WTC11 (cell line): ENCODE data around the gene ARHGAP22. TPM values are rescaled to one million over a fixed set of nuclear protein-coding genes. Genes with fewer than 3 reads are reported as not detected.

Experiments used
- ATAC-seq: fragments of 200-7000 bp; cut with Tn5 transposase; 2 replicates; pipeline ENCODE4 v1.10.0; 2021; ENCODE audit warnings: mild to moderate bottlenecking, moderate library complexity
- CTCF ChIA-PET: fragments of 300-600 bp; sonication (Branson Sonifier 250); formaldehyde crosslinking; loops from one replicate; lab custom pipeline; 2021; ENCODE audit warnings: antibody characterized with exemption; lab: Charles Lee
- POLR2A ChIA-PET: fragments of 350-600 bp; sonication (Branson Sonifier 250); formaldehyde crosslinking; loops from one replicate; lab custom pipeline; 2021; ENCODE audit warnings: antibody characterized with exemption; lab: Charles Lee
- DNase-seq: peaks from one replicate; pipeline ENCODE4 v3.0.0; 2021; ENCODE audit warnings: low spot score
- H3K27ac Mint-ChIP-seq: 2 replicates; pipeline ENCODE4 v1.8.0; 2021; ENCODE audit warnings: mixed read lengths
- H3K27me3 Mint-ChIP-seq: 2 replicates; pipeline ENCODE4 v1.8.0; 2021; ENCODE audit warnings: low read depth, mild to moderate bottlenecking, moderate library complexity, mixed read lengths
- H3K36me3 Mint-ChIP-seq: 2 replicates; pipeline ENCODE4 v1.8.0; 2021; ENCODE audit warnings: mixed read lengths
- H3K4me1 Mint-ChIP-seq: 2 replicates; pipeline ENCODE4 v1.8.0; 2022; ENCODE audit warnings: mixed read lengths
- H3K4me3 Mint-ChIP-seq: 2 replicates; pipeline ENCODE4 v1.8.0; 2021; ENCODE audit warnings: mild to moderate bottlenecking, moderate library complexity, mixed read lengths
- H3K9me3 Mint-ChIP-seq: 2 replicates; pipeline ENCODE4 v1.8.0; 2021; ENCODE audit warnings: mixed read lengths
- ATF1 ChIP-seq: sonication (generic); formaldehyde crosslinking; IDR thresholded peaks from 2 replicates; pipeline ENCODE4 v1.8.1; 2023; ENCODE audit warnings: mild to moderate bottlenecking, moderate library complexity, missing genetic modification reagents
- E2F5 ChIP-seq: sonication (generic); formaldehyde crosslinking; IDR thresholded peaks from 2 replicates; pipeline ENCODE4 v1.8.1; 2022; ENCODE audit warnings: mild to moderate bottlenecking, moderate library complexity, missing genetic modification reagents
- ELF4 ChIP-seq: sonication (generic); formaldehyde crosslinking; IDR thresholded peaks from 2 replicates; pipeline ENCODE4 v1.8.1; 2022; ENCODE audit warnings: low read depth, mild to moderate bottlenecking, moderate library complexity, missing genetic modification reagents
- FOXK1 ChIP-seq: sonication (generic); formaldehyde crosslinking; IDR thresholded peaks from 2 replicates; pipeline ENCODE4 v1.8.0; 2022; ENCODE audit warnings: mild to moderate bottlenecking, moderate library complexity, missing genetic modification reagents
- GRHL2 ChIP-seq: fragments of 250-450 bp; sonication (Bioruptor Pico); IDR thresholded peaks from 2 replicates; pipeline ENCODE4 v1.8.0; 2022; ENCODE audit warnings: mild to moderate bottlenecking, moderate library complexity; ENCODE audit not compliant: insufficient replicate concordance, severe bottlenecking
- HMGA2 ChIP-seq: fragments of 250-450 bp; sonication (Bioruptor Pico); IDR thresholded peaks from 2 replicates; pipeline ENCODE4 v1.4.0; 2021; ENCODE audit warnings: mild to moderate bottlenecking, moderate library complexity
- JAZF1 ChIP-seq: fragments of 250-450 bp; sonication (Bioruptor Pico); IDR thresholded peaks from 2 replicates; pipeline ENCODE4 v1.9.0; 2021; ENCODE audit warnings: moderate library complexity, mild to moderate bottlenecking, inconsistent platforms
- JUN ChIP-seq: sonication (generic); formaldehyde crosslinking; IDR thresholded peaks from 2 replicates; pipeline ENCODE4 v1.8.0; 2023; ENCODE audit warnings: mild to moderate bottlenecking, missing genetic modification reagents
- MYBL2 ChIP-seq: sonication (generic); formaldehyde crosslinking; IDR thresholded peaks from 2 replicates; pipeline ENCODE4 v1.8.1; 2023; ENCODE audit warnings: mild to moderate bottlenecking, moderate library complexity, missing genetic modification reagents
- ZMAT4 ChIP-seq: fragments of 250-450 bp; sonication (Bioruptor Pico); IDR thresholded peaks from 2 replicates; pipeline ENCODE4 v1.9.0; 2021; ENCODE audit warnings: mild to moderate bottlenecking
- ZNF138 ChIP-seq: sonication (generic); formaldehyde crosslinking; conservative IDR thresholded peaks from 2 replicates; pipeline ENCODE4 v1.8.1; 2022; ENCODE audit warnings: mild to moderate bottlenecking, moderate library complexity, missing genetic modification reagents
- ZNF219 ChIP-seq: sonication (generic); formaldehyde crosslinking; IDR thresholded peaks from 2 replicates; pipeline ENCODE4 v1.8.0; 2023; ENCODE audit warnings: missing genetic modification reagents, mild to moderate bottlenecking, borderline replicate concordance
- ZNF232 ChIP-seq: sonication (generic); formaldehyde crosslinking; IDR thresholded peaks from 2 replicates; pipeline ENCODE4 v1.8.0; 2022; ENCODE audit warnings: mild to moderate bottlenecking, missing genetic modification reagents
- ZNF317 ChIP-seq: sonication (generic); formaldehyde crosslinking; IDR thresholded peaks from 2 replicates; pipeline ENCODE4 v1.8.1; 2023; ENCODE audit warnings: low read depth, mild to moderate bottlenecking, moderate library complexity, missing genetic modification reagents, borderline replicate concordance
- ZNF416 ChIP-seq: fragments of 250-450 bp; sonication (Bioruptor Pico); IDR thresholded peaks from 2 replicates; pipeline ENCODE4 v1.9.0; 2021; ENCODE audit warnings: mild to moderate bottlenecking, inconsistent platforms
- ZNF512 ChIP-seq: sonication (generic); formaldehyde crosslinking; IDR thresholded peaks from 2 replicates; pipeline ENCODE4 v1.8.1; 2022; ENCODE audit warnings: missing genetic modification reagents, borderline replicate concordance
- ZNF532 ChIP-seq: fragments of 250-450 bp; sonication (Bioruptor Pico); IDR thresholded peaks from 2 replicates; pipeline ENCODE4 v1.9.0; 2021; ENCODE audit warnings: mild to moderate bottlenecking, borderline replicate concordance
- total RNA-seq: library from RNA; stranded (reverse); gene quantifications from 3 replicates; pipeline ENCODE4 v1.2.3, GENCODE V29; 2021
- TF ChIP-seq, protein P1 (sequence below): sonication (generic); formaldehyde crosslinking; IDR thresholded peaks from 2 replicates; pipeline ENCODE4 v1.8.1; 2022; ENCODE audit warnings: low read depth, missing genetic modification reagents, borderline replicate concordance
- TF ChIP-seq, protein P2 (sequence below): sonication (generic); formaldehyde crosslinking; IDR thresholded peaks from 2 replicates; pipeline ENCODE4 v1.8.1; 2023; ENCODE audit warnings: mild to moderate bottlenecking, missing genetic modification reagents
- TF ChIP-seq, protein P3 (sequence below): sonication (generic); formaldehyde crosslinking; IDR thresholded peaks from 2 replicates; pipeline ENCODE4 v1.8.0; 2022; ENCODE audit warnings: mild to moderate bottlenecking, missing genetic modification reagents

ARHGAP22 gene
- total RNA-seq, 1 experiment from 2014 or later = 8.6 TPM

DNA sequence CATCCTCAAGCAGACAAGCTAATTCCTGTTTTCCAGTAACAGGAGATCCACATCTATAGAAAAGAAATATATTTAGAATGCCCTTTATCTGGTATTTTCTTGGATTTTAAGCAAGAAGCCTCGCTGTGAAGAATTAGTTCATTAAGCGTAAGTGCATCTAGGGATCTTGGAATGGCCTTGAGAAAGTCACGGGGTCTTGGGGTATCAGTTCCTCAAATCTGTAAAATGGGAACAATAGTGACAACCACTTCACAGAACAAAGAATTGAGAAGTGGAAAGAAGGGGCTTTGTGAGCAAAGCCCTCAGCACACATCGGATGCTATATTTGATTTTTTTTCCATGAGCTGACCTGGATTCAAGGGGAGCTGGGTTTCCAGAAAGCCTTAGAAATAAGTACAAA, 47.5 kb upstream of the ARHGAP22 start:
- H3K27me3 Mint-ChIP-seq = peaks cover 25% of the 10 kb centered on the region
- CTCF ChIA-PET = interaction anchor here (1.2 kb wide), 1 partner anchor 101 kb away, joined by 4 read pairs; no protein-coding TSS in a partner anchor
- H3K27ac Mint-ChIP-seq = no peak overlapping the region
- TF ChIP-seq JUN (CRISPR knock-in tag) (no peak), ZNF416 (CRISPR knock-in tag) (no peak), HMGA2 (CRISPR knock-in tag) (no peak), ZNF317 (no peak), FOXK1 (CRISPR knock-in tag) (no peak), ATF1 (CRISPR knock-in tag) (no peak), ZNF512 (CRISPR knock-in tag) (no peak), E2F5 (no peak), JAZF1 (CRISPR knock-in tag) (no peak), ELF4 (CRISPR knock-in tag) (no peak), ZNF138 (CRISPR knock-in tag) (no peak), ZNF532 (no peak)
- TF ChIP-seq, protein P1, sequence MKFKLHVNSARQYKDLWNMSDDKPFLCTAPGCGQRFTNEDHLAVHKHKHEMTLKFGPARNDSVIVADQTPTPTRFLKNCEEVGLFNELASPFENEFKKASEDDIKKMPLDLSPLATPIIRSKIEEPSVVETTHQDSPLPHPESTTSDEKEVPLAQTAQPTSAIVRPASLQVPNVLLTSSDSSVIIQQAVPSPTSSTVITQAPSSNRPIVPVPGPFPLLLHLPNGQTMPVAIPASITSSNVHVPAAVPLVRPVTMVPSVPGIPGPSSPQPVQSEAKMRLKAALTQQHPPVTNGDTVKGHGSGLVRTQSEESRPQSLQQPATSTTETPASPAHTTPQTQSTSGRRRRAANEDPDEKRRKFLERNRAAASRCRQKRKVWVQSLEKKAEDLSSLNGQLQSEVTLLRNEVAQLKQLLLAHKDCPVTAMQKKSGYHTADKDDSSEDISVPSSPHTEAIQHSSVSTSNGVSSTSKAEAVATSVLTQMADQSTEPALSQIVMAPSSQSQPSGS (CRISPR knock-in tag) = no peak
- TF ChIP-seq, protein P2, sequence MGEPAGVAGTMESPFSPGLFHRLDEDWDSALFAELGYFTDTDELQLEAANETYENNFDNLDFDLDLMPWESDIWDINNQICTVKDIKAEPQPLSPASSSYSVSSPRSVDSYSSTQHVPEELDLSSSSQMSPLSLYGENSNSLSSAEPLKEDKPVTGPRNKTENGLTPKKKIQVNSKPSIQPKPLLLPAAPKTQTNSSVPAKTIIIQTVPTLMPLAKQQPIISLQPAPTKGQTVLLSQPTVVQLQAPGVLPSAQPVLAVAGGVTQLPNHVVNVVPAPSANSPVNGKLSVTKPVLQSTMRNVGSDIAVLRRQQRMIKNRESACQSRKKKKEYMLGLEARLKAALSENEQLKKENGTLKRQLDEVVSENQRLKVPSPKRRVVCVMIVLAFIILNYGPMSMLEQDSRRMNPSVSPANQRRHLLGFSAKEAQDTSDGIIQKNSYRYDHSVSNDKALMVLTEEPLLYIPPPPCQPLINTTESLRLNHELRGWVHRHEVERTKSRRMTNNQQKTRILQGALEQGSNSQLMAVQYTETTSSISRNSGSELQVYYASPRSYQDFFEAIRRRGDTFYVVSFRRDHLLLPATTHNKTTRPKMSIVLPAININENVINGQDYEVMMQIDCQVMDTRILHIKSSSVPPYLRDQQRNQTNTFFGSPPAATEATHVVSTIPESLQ (CRISPR knock-in tag) = no peak
- POLR2A ChIA-PET = no interaction called here
- peaks cover 4% of the 10 kb centered on the region for H3K4me1 Mint-ChIP-seq
- no peak overlapping the region for H3K4me3 Mint-ChIP-seq
- no peaks in the 10 kb centered on the region for H3K36me3 Mint-ChIP-seq
- no peak for ATAC-seq
- no peaks in the 10 kb centered on the region for H3K9me3 Mint-ChIP-seq
- no peak for DNase-seq

GRCh38 chr10:48651839-48652238, 47.0 kb upstream of the ARHGAP22 start:
- CTCF ChIA-PET = interaction anchor here (1.2 kb wide), 1 partner anchor 100 kb away, joined by 4 read pairs; no protein-coding TSS in a partner anchor
- TF ChIP-seq ZNF219 (no peak), ZNF532 (no peak), JUN (CRISPR knock-in tag) (no peak), GRHL2 (CRISPR knock-in tag) (no peak), ZNF232 (no peak), MYBL2 (no peak), ZMAT4 (CRISPR knock-in tag) (no peak)
- TF ChIP-seq, protein P3, sequence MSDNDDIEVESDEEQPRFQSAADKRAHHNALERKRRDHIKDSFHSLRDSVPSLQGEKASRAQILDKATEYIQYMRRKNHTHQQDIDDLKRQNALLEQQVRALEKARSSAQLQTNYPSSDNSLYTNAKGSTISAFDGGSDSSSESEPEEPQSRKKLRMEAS = no peak

More at GRCh38 chr10:48651839-48652238, 47.0 kb upstream of the ARHGAP22 start:
- POLR2A ChIA-PET = no interaction called here
- ATAC-seq (no peak), DNase-seq (no peak)
- no peaks in the 10 kb centered on the region for H3K9me3 Mint-ChIP-seq
- H3K27ac Mint-ChIP-seq = no peak overlapping the region
- H3K36me3 Mint-ChIP-seq = no peaks in the 10 kb centered on the region
- peaks cover 4% of the 10 kb centered on the region for H3K4me1 Mint-ChIP-seq
- H3K4me3 Mint-ChIP-seq = no peak overlapping the region
- H3K27me3 Mint-ChIP-seq = peaks cover 20% of the 10 kb centered on the region
